Peyer's patch (tissue), 4 donors: ENCODE results near the gene ZNF776. TPM values are rescaled to one million over a fixed set of nuclear protein-coding genes. Genes with fewer than 3 reads are reported as not detected.
A peak's percentile ranks its signal among the peaks of the same experiment; 100 is the strongest.

Experiments used
- DNase-seq, 3 donors: peaks; one replicate each; pipeline ENCODE4 v3.0.0-alpha.2; 2017 to 2019
- H3K27ac ChIP-seq, 4 donors: fragments of 200-600 bp; sonication (generic); one replicate each; pipeline ENCODE4 v1.5.1; 2016 to 2019
- H3K27me3 ChIP-seq, 2 donors: fragments of 200-600 bp; sonication (generic); one replicate each; pipeline ENCODE4 v1.5.1; 2019
- H3K36me3 ChIP-seq, 3 donors: fragments of 200-600 bp; sonication (generic); one replicate each; pipeline ENCODE4 v1.5.1; 2016 to 2019
- H3K4me1 ChIP-seq, 4 donors: fragments of 200-600 bp; sonication (generic); one replicate each; pipeline ENCODE4 v1.5.1; 2016 to 2019
- H3K4me3 ChIP-seq, 4 donors: fragments of 200-600 bp; sonication (generic); 1 replicate in 3 of 4; 2 replicates in 1 of 4; pipeline ENCODE4 v1.5.1; 2016 to 2019; ENCODE audit warnings: mild to moderate bottlenecking in 1 of 4
- H3K9me3 ChIP-seq, 4 donors: fragments of 200-600 bp; sonication (generic); one replicate each; pipeline ENCODE4 v1.5.1; 2016 to 2019; ENCODE audit warnings: mild to moderate bottlenecking in 1 of 4
- POLR2A ChIP-seq, 2 donors: fragments of 450-650 bp; IDR thresholded peaks; one replicate each; pipeline ENCODE4 v1.5.1; 2017; ENCODE audit warnings: antibody characterized with exemption in 2 of 2, mild to moderate bottlenecking in 2 of 2, moderate library complexity in 2 of 2
- total RNA-seq, 4 donors: library from RNA; depleted of rRNA; stranded (reverse); fragments of >200 nt; gene quantifications; one replicate each; pipeline ENCODE4 v1.1.0, GENCODE V29; 2016
- TF ChIP-seq, protein P1 (sequence below), 6 experiments: fragments of 450-650 bp in 4 of 6; fragments of 200-600 bp in 2 of 6; sonication (generic) in 1 of 6; IDR thresholded peaks; one replicate each; pipeline ENCODE4 v1.5.1; 2017 to 2019; ENCODE audit warnings: antibody characterized with exemption in 6 of 6, mild to moderate bottlenecking in 3 of 6, moderate library complexity in 1 of 6

Gene ZNF776
- total RNA-seq, 4 donors from 2014 or later, result 11.3 to 25.6 (median 15.8) TPM

DNA sequence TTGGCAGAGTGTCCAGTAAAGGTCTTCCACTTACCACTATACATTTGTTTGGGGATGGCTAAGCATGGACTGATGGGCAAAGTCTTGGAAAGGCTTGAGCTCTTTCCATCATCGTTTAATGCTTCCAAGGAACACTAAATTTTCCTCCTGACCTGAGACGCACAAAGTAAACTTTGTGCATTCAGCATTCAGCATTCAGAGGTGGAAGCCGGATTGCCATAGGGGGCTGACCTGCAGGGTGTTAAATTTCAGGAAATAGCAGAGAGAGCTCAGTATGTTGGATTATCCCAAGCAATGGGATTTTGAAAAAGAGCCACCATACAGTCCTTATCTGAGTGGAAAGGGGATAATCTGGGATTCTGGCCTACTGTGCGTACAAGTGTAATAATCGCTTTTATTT is 54.1 kb downstream of the ZNF776 start:
- DNase-seq, result no peak
- Histone ChIP-seq H3K36me3 (peaks cover 0 to 8% (median 0%) of the 10 kb centered on the region in 3 donors), H3K27ac (no peak overlapping the region), H3K4me3 (no peak overlapping the region), H3K9me3 (no peaks in the 10 kb centered on the region), H3K27me3 (no peaks in the 10 kb centered on the region), H3K4me1 (peaks cover 0 to 29% (median 0%) of the 10 kb centered on the region in 4 donors)
- TF ChIP-seq, protein P1, sequence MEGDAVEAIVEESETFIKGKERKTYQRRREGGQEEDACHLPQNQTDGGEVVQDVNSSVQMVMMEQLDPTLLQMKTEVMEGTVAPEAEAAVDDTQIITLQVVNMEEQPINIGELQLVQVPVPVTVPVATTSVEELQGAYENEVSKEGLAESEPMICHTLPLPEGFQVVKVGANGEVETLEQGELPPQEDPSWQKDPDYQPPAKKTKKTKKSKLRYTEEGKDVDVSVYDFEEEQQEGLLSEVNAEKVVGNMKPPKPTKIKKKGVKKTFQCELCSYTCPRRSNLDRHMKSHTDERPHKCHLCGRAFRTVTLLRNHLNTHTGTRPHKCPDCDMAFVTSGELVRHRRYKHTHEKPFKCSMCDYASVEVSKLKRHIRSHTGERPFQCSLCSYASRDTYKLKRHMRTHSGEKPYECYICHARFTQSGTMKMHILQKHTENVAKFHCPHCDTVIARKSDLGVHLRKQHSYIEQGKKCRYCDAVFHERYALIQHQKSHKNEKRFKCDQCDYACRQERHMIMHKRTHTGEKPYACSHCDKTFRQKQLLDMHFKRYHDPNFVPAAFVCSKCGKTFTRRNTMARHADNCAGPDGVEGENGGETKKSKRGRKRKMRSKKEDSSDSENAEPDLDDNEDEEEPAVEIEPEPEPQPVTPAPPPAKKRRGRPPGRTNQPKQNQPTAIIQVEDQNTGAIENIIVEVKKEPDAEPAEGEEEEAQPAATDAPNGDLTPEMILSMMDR (IDR thresholded peaks at IDR 0.05), result no peak
- TF ChIP-seq POLR2A (IDR thresholded peaks at IDR 0.05), result no peak

DNA sequence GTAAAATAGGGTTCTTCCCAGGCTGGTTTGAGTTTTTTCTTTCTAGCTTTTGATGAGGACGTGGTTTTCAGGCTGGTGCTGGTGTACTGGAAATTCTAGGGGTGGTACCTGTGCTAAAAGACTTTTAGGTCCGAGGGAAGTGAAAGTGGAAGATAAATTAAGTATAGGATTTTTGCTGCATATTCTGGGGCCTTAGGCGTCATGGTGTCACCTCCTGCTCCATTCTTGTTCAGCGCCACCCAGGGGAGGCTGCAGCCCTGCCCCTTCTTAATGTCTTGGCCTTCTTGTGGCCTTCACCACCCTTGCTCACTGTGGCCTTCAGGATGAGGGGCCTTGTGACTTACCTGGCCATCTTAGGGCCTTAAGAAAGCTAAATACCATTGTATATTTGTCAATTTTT is 55.7 kb downstream of the ZNF776 start:
- no peak for DNase-seq
- Histone ChIP-seq H3K4me3 (no peak overlapping the region), H3K9me3 (no peaks in the 10 kb centered on the region), H3K36me3 (peaks cover 0 to 15% (median 0%) of the 10 kb centered on the region in 3 donors), H3K27ac (peak overlapping the region in 1 of 4 donors; percentile 8), H3K27me3 (no peaks in the 10 kb centered on the region), H3K4me1 (peaks cover 0 to 29% (median 0%) of the 10 kb centered on the region in 4 donors)
- TF ChIP-seq, protein P1 (IDR thresholded peaks at IDR 0.05), result no peak
- no peak for TF ChIP-seq POLR2A (IDR thresholded peaks at IDR 0.05)

DNA sequence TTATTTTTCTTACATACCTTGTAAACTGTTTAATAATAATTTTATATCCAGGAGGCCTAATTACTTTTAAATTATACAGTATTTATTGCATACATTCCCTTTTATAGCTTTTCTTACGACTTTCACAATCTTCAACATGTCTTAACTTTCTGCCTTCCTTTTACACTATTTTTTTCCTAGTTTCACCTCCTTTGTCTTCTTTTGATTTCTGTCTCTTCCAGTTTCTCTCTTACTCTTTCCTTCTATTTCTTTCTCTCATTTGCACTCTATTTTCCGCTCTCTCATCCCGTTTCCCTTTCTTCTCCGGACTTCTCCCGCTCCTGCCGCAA is 56.6 kb downstream of the ZNF776 start:
- peaks cover 0 to 24% (median 0%) of the 10 kb centered on the region in 3 donors for H3K36me3 ChIP-seq

DNA sequence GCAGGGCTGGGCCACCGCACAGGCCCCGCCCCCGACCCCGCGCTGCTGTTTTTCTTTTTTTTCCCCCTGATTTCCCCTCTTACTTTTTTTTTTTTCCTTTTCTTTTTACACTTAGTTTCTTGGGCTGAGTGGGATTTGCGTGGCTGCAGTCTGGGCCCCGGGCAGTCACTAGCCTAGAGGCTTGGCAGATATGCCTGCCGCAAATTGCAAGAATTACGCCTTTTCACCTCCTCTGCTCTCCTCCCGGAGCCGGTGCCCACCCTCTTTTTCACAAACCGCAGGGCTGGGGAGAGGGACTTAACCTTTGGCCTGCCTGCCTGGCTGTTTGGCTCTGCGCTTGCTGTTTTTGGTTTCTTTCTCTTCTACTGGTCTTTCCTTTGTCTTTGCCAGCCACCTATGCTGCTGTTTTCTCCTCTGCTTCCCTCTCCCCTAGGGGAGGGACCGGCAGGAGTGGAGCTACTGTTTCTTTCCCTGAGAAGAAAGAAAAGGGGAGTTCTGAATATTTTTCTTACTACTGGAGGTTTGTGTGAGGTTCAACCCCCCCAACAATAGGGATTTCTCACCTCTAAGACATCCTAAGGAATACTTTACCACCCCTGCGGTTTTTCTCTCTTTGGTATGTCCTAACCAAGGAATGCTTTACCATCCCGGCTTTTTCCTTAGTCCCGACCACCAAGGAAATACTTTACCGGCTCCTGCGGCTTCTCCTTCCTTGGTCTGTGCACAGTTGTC is 57.1 kb downstream of the ZNF776 start:
- no peaks in the 10 kb centered on the region for H3K9me3 ChIP-seq
- TF ChIP-seq, protein P1 (IDR thresholded peaks at IDR 0.05), result no peak
- H3K27me3 ChIP-seq, result no peaks in the 10 kb centered on the region
- peaks cover 0 to 29% (median 0%) of the 10 kb centered on the region in 4 donors for H3K4me1 ChIP-seq
- H3K36me3 ChIP-seq, result peaks cover 0 to 28% (median 0%) of the 10 kb centered on the region in 3 donors
- peak overlapping the region; percentile 29 to 60 (median 44) for H3K4me3 ChIP-seq
- DNase-seq, result peak in 1 of 3 donors; percentile 59
- H3K27ac ChIP-seq, result peak overlapping the region; percentile 48 to 78 (median 62)

More for the DNA sequence above, 56.6 kb downstream of the ZNF776 start:
- TF ChIP-seq, protein P1 (IDR thresholded peaks at IDR 0.05), result no peak
- TF ChIP-seq POLR2A (IDR thresholded peaks at IDR 0.05), result no peak
- peaks cover 0 to 29% (median 0%) of the 10 kb centered on the region in 4 donors for H3K4me1 ChIP-seq
- no peak for DNase-seq
- H3K27me3 ChIP-seq, result no peaks in the 10 kb centered on the region
- peak overlapping the region in 3 of 4 donors; percentile 35 to 60 (median 53) for H3K4me3 ChIP-seq
- H3K27ac ChIP-seq, result peak overlapping the region in 2 of 4 donors; percentile 60 to 78
- H3K9me3 ChIP-seq, result no peaks in the 10 kb centered on the region

DNA sequence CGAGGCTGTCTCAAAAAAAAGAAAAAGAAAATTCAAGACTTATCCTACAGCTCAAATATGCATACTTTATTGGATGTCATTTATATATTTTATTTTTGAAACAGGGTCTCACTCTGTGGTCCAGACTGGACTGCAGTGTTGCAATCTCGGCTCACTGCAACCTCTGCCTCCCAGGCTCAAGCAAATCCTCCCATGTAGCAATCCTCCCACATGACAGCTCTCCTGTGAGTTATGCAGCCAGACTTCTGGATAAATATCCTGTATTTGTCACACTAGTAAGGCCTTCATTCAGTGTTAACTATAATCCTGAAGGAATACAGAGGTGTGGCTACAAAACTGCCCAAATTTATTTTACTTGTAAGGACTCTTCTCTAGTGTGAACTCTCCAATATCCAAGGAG is 60.9 kb downstream of the ZNF776 start:
- Histone ChIP-seq H3K36me3 (peaks cover 0 to 43% (median 0%) of the 10 kb centered on the region in 3 donors), H3K9me3 (no peaks in the 10 kb centered on the region), H3K27me3 (no peaks in the 10 kb centered on the region), H3K4me3 (no peak overlapping the region), H3K27ac (no peak overlapping the region), H3K4me1 (peaks cover 0 to 41% (median 1%) of the 10 kb centered on the region in 4 donors)
- no peak for TF ChIP-seq POLR2A (IDR thresholded peaks at IDR 0.05)
- TF ChIP-seq, protein P1 (IDR thresholded peaks at IDR 0.05), result no peak
- DNase-seq, result no peak

Other genes with a start within 250 kb of the ZNF776 start
- gene ZNF773, start 246.9 kb upstream of the ZNF776 start, total RNA-seq, result 10 to 100 TPM in 1 of 4 donors, 1 to 10 TPM in 3; 6.3 to 10.7 (median 9.7) TPM
- 1 to 10 TPM; 4.0 to 7.4 (median 4.7) TPM for gene ZNF549, start 219.5 kb upstream of the ZNF776 start, total RNA-seq
- 10 to 100 TPM in 2 of 4 donors, 1 to 10 TPM in 2; 5.4 to 17.4 (median 12.3) TPM for gene ZNF550, start 187.0 kb upstream of the ZNF776 start, total RNA-seq
- gene ZNF416, start 167.9 kb upstream of the ZNF776 start, total RNA-seq, result 1 to 10 TPM; 1.9 to 5.8 (median 2.9) TPM
- 1 to 10 TPM in 3 of 4 donors, under 1 TPM in 1; 0.54 to 6.6 (median 1.9) TPM for gene ZIK1, start 162.7 kb upstream of the ZNF776 start, total RNA-seq
- 1 to 10 TPM in 3 of 4 donors, under 1 TPM in 1; 0.76 to 4.1 (median 1.8) TPM for gene ZNF530, start 146.9 kb upstream of the ZNF776 start, total RNA-seq
- gene ZNF134, start 132.6 kb upstream of the ZNF776 start, total RNA-seq, result 10 to 100 TPM in 2 of 4 donors, 1 to 10 TPM in 2; 9.6 to 18.9 (median 12.8) TPM
- gene ZNF211, start 113.6 kb upstream of the ZNF776 start, total RNA-seq, result 10 to 100 TPM in 3 of 4 donors, 1 to 10 TPM in 1; 8.8 to 20.6 (median 16.8) TPM
- not detected for gene ZSCAN4, start 77.9 kb upstream of the ZNF776 start, total RNA-seq
- gene ZNF551, start 64.8 kb upstream of the ZNF776 start, total RNA-seq, result 10 to 100 TPM in 3 of 4 donors, 1 to 10 TPM in 1; 9.1 to 17.9 (median 12.5) TPM
- 1 to 10 TPM in 2 of 4 donors, under 1 TPM in 2; 0.57 to 5.0 (median 1.3) TPM for gene ZNF154, start 37.6 kb upstream of the ZNF776 start, total RNA-seq
- 1 to 10 TPM; 2.6 to 5.0 (median 3.7) TPM for gene ZNF671, start 19.2 kb upstream of the ZNF776 start, total RNA-seq
- 10 to 100 TPM; 14.2 to 39.6 (median 23.8) TPM for gene ZNF586, start 22.9 kb downstream of the ZNF776 start, total RNA-seq
- 10 to 100 TPM in 3 of 4 donors, 1 to 10 TPM in 1; 7.4 to 49.2 (median 37.4) TPM for gene ZNF552, start 68.1 kb downstream of the ZNF776 start, total RNA-seq
- 10 to 100 TPM; 19.3 to 32.4 (median 25.0) TPM for gene ZNF587B, start 83.5 kb downstream of the ZNF776 start, total RNA-seq
- gene ZNF587, start 103.0 kb downstream of the ZNF776 start, total RNA-seq, result 10 to 100 TPM; 35.7 to 74.7 (median 62.8) TPM
- gene ZNF814, start 142.2 kb downstream of the ZNF776 start, total RNA-seq, result 10 to 100 TPM; 15.9 to 49.5 (median 30.8) TPM
- gene ZNF417, start 169.8 kb downstream of the ZNF776 start, total RNA-seq, result 10 to 100 TPM; 13.5 to 54.5 (median 19.0) TPM
- 10 to 100 TPM in 1 of 4 donors, 1 to 10 TPM in 2, under 1 TPM in 1; 0.88 to 16.5 (median 2.4) TPM for gene ZNF418, start 188.6 kb downstream of the ZNF776 start, total RNA-seq
- 1 to 10 TPM; 2.7 to 6.2 (median 6.0) TPM for gene ZNF256, start 200.9 kb downstream of the ZNF776 start, total RNA-seq
- 1 to 10 TPM in 2 of 4 donors, not detected in 2; 3.1 to 4.0 TPM for gene C19orf18, start 227.7 kb downstream of the ZNF776 start, total RNA-seq